HAP-1 (cell line): ENCODE results near the gene GPI.
"Not testable (repeated sequence)": the region's sequence is repeated elsewhere in the genome, so short reads cannot be mapped to it uniquely, and the experiment has no call there.

Experiments used
- DNase-seq, 2 experiments: peaks; one replicate each; pipeline ENCODE4 v3.0.0-alpha.2; 2016 to 2020; ENCODE audit warnings: low spot score in 2 of 2
- H3K27me3 ChIP-seq: fragments of 250-450 bp; sonication (Bioruptor Pico); 2 replicates; pipeline ENCODE4 v1.5.1; 2020; ENCODE audit warnings: low read depth, mild to moderate bottlenecking, moderate library complexity
- H3K36me3 ChIP-seq: fragments of 250-450 bp; sonication (Bioruptor Pico); replicated peaks from 2 replicates; pipeline ENCODE4 v1.5.1; 2020; ENCODE audit warnings: mild to moderate bottlenecking
- H3K4me1 ChIP-seq: fragments of 250-450 bp; sonication (Bioruptor Pico); 2 replicates; pipeline ENCODE4 v1.5.1; 2020; ENCODE audit warnings: mild to moderate bottlenecking
- H3K4me3 ChIP-seq: fragments of 250-450 bp; sonication (Bioruptor Pico); 2 replicates; pipeline ENCODE4 v1.5.1; 2020; ENCODE audit warnings: mild to moderate bottlenecking, moderate library complexity
- H3K9me3 ChIP-seq: fragments of 250-450 bp; sonication (Bioruptor Pico); 2 replicates; pipeline ENCODE4 v1.5.1; 2020; ENCODE audit warnings: mild to moderate bottlenecking, moderate library complexity
- in situ Hi-C: fragments of 300-500 bp; cut with MboI; formaldehyde crosslinking; loops from 3 replicates; pipeline ENCODE4 v1.14.3; 2020; ENCODE audit warnings: low sequenced_read_pairs, inconsistent platforms, mixed read lengths

The GPI gene

DNA sequence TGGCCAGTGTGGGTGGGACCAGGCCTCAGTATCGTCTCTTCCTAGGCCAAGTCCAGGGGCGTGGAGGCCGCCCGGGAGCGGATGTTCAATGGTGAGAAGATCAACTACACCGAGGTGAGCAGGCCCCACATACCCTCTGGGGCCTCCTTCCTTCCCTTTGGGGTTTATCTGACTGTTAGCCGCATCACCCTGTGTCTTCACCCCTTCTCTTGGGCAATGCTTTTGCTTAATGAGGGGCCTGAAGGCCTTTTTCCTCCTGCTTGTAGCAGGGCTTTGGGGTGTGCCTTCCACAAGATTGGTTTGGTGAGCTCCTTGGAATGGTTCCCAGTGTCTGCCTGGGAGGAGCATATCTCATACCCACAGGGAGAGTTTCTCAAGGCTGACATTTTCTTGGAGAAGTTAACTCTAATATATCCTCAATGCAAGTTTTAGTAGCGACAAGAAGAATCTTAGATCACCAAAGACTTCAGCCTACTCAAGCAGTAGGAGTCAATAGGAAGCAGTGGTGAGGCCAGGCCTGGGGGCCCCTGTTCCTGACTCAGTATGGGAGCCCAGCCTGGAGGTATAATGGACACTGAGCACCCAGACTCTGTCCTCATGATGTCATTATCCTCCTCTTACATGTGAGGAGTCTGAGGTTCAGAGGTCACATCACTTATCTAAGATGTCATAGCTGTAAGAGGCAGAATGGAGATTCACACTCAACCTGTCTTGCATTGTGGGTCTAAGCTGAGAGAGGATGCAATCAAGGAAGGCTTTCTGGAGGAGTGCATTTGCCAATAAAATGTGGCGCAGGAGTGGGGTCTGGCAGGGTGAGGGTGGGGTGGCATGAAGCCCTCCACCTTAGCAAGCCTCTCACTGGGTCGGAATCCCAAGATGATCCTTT, 2.0 kb downstream of the GPI start:
- peaks cover 51% of the 10 kb centered on the region for H3K36me3 ChIP-seq
- H3K27me3 ChIP-seq = no peaks in the 10 kb centered on the region
- H3K4me1 ChIP-seq = peaks cover 11% of the 10 kb centered on the region
- in situ Hi-C loops = no loop called here
- no peaks in the 10 kb centered on the region for H3K9me3 ChIP-seq
- peak overlapping the region; percentile 78; the same call in 1 of the 2 replicates for H3K4me3 ChIP-seq
- DNase-seq = no peak

DNA sequence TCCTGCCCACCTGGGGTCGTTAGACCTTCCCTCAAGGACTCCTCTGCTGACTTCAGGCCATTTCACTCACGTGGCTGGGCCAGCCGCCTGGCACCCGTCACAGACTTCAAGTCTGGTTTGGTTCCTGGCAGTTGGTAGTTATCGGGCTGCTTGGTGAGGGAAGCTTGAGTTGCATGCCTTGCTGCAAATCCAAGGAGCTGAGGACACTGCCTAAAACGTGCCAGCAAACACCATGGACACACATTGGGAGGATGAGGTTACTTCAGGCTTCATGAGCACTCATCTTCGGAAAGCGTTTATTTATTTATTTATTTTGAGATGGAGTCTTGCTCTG, 2.6 kb downstream of the GPI start:
- in situ Hi-C loops = no loop called here
- Histone ChIP-seq H3K9me3 (no peaks in the 10 kb centered on the region), H3K4me1 (peaks cover 11% of the 10 kb centered on the region), H3K36me3 (peaks cover 57% of the 10 kb centered on the region), H3K4me3 (no peak overlapping the region), H3K27me3 (no peaks in the 10 kb centered on the region)
- no peak for DNase-seq

DNA sequence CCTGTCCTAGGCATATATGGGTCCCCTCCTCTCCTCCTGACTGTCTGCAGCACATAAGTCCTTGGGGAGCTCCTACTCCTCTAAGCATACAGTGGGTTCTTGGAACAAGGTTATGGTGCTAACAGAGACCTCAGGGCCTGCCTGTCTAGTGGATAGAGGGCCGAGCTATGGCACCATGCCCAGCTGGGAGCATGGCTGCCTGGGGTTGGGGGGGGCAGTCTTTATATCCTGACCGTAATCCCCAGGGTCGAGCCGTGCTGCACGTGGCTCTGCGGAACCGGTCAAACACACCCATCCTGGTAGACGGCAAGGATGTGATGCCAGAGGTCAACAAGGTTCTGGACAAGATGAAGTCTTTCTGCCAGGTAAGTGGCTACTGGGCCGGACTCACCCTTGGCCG, 3.3 kb downstream of the GPI start:
- DNase-seq = no peak
- in situ Hi-C loops = no loop called here
- Histone ChIP-seq H3K4me3 (no peak overlapping the region), H3K36me3 (peaks cover 58% of the 10 kb centered on the region), H3K9me3 (no peaks in the 10 kb centered on the region), H3K4me1 (peaks cover 11% of the 10 kb centered on the region), H3K27me3 (no peaks in the 10 kb centered on the region)

DNA sequence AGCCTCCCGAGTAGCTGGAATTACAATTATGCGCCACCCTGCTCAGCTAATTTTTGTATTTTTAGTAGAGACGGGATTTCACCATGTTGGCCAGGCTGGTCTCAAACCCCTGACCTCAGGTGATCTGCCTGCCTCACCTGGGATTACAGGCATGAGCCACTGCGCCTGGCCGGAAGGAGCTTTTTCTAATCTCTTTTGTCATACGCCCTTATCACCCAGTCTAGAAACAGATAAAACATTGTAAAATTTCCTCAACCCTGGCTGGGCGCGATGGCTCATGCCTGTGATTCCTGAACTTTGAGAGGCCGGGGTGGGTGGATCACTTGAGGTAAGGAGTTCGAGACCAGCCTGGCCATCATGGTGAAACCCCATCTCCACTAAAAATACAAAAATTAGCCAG, 4.2 kb downstream of the GPI start:
- in situ Hi-C loops, DNase-seq: not testable (repeated sequence)
- peaks cover 64% of the 10 kb centered on the region for H3K36me3 ChIP-seq

DNA sequence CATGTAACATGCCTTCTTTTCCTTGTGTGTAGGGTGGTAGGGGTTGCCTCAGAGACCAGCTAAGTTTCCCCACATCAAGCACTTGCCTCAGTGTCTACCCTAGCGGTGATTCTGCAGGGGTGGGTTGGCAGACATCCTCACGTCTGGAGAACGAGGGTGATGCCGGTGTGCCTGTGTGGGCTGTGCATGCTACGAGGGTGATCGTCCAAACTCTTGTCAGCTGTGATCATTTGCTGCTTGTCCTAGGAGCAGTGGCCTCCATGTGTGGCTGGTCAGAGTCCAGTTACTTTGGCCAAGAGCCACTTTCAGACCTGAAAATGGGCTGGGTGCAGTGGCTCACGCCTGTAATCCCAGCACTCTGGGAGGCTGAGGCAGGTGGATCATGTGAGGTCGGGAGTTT, 5.1 kb downstream of the GPI start:
- H3K9me3 ChIP-seq = no peaks in the 10 kb centered on the region
- in situ Hi-C loops = no loop called here
- H3K4me3 ChIP-seq = no peak overlapping the region
- H3K36me3 ChIP-seq = peaks cover 73% of the 10 kb centered on the region
- DNase-seq = no peak
- H3K4me1 ChIP-seq = peaks cover 7% of the 10 kb centered on the region
- no peaks in the 10 kb centered on the region for H3K27me3 ChIP-seq

More for the DNA sequence above, 4.2 kb downstream of the GPI start:
- H3K27me3 ChIP-seq, H3K4me3 ChIP-seq, H3K9me3 ChIP-seq: not testable (repeated sequence)
- H3K4me1 ChIP-seq = peaks cover 11% of the 10 kb centered on the region

DNA sequence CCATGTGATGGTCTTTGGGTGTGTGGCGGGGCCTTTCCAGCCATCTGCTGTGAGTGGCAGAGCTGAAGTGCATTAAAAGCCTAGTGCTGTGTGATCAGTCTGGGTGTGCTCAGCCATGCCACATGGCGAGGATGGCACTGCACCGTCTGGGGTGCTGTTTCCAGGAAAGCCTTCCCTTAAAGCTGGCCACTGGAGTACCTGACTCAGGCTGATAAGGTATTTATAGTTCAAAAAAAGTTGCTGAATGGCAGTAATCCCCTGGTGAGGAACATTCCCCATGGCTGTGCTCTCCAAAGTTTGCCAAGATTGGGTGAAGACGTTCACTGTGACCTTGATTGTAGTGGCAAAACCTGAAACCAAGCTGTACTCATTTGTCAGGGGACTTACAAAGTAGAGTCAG, 6.0 kb downstream of the GPI start:
- Histone ChIP-seq H3K9me3 (no peaks in the 10 kb centered on the region), H3K4me1 (peaks cover 7% of the 10 kb centered on the region), H3K27me3 (no peaks in the 10 kb centered on the region), H3K36me3 (peaks cover 81% of the 10 kb centered on the region), H3K4me3 (no peak overlapping the region)
- in situ Hi-C loops = no loop called here
- DNase-seq = no peak

DNA sequence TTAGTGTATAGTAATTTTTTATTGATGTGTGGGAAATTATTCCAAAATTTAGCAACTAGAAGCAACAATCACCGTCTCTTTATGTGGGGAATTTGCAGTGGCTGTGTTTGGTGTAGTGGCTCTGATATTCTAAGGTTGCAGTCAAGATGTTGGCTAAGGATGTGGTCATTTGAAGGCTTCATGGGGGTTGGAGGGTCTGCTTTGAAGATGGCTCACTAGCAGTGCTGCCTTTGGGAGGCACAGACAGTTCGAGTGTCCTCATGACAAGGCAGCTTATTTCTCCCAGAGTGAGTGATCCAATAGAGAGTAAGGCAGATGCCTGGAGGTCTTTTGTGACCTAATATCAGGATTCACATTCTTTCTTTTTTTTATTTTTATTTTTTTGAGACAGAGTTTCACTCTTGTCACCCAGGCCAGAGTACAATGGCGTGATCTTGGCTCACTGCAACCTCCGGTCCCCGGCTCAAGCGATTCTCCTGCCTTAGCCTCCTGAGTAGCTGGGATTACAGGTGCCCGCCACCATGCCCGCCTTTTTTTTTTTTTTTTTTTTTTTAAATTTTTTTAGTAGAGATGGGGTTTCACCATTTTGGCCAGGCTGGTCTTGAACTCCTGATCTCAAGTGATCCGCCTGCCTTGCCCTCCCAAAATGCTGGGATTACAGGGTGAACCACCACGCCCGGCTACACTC, 8.7 kb downstream of the GPI start:
- no peak overlapping the region for H3K4me3 ChIP-seq
- H3K27me3 ChIP-seq = no peaks in the 10 kb centered on the region
- H3K9me3 ChIP-seq = no peaks in the 10 kb centered on the region
- peaks cover 79% of the 10 kb centered on the region for H3K36me3 ChIP-seq
- in situ Hi-C loops = no loop called here
- DNase-seq = no peak
- no peaks in the 10 kb centered on the region for H3K4me1 ChIP-seq

DNA sequence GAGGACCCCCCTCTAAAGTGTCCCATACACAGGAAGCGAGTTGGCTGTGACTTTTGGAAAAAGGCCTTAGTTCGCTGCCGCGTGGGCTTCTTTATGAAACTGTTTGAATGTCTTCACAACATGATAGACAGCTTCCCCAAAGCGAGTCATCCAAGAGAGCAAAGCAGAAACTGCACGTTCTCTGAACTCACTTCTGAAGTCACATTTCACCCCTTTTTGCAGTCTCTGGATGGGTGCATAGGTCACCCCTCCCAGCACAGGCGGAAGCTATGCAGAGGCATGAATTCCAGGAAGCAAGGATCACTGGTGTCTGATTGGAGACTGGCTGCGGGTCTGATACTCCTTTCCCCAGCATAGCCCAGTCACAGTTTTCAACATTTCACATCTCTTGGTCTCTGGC, 10.6 kb downstream of the GPI start:
- no peaks in the 10 kb centered on the region for H3K4me1 ChIP-seq
- in situ Hi-C loops = no loop called here
- no peak for DNase-seq
- no peak overlapping the region for H3K4me3 ChIP-seq
- no peaks in the 10 kb centered on the region for H3K27me3 ChIP-seq
- no peaks in the 10 kb centered on the region for H3K9me3 ChIP-seq
- peaks cover 79% of the 10 kb centered on the region for H3K36me3 ChIP-seq

DNA sequence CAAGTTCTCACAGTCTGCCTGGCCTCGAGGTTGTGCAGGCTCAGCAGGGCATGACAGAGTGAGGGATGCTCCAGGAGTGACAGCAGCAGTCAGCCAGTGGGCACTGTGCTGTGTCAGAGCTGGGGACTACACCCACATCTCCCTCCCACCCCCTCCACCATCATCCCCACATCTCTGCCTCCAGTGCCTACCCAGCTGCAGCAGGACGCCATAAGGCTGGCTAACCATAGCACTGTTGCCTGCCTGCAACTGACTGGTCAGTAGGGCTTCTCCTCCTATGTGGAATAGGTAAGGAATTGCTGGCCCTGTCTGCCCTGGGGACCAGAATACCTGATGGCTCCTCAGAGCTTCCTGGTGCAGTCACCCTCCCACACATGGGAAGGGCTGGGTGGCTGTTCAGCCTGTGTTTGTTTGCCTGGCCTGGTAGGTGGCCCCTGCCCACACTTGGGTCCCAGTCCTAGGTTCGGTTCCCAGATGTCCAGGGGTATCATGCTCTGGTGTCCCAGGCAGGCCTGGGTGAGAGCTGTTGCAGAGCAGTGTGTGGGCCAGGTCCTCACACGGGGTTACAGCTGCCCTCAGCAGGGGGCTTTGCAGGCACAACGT, 15.7 kb downstream of the GPI start:
- H3K4me3 ChIP-seq = no peak overlapping the region
- no peaks in the 10 kb centered on the region for H3K27me3 ChIP-seq
- H3K9me3 ChIP-seq = no peaks in the 10 kb centered on the region
- H3K36me3 ChIP-seq = peaks cover 88% of the 10 kb centered on the region
- in situ Hi-C loops = no loop called here
- no peaks in the 10 kb centered on the region for H3K4me1 ChIP-seq
- DNase-seq = no peak

DNA sequence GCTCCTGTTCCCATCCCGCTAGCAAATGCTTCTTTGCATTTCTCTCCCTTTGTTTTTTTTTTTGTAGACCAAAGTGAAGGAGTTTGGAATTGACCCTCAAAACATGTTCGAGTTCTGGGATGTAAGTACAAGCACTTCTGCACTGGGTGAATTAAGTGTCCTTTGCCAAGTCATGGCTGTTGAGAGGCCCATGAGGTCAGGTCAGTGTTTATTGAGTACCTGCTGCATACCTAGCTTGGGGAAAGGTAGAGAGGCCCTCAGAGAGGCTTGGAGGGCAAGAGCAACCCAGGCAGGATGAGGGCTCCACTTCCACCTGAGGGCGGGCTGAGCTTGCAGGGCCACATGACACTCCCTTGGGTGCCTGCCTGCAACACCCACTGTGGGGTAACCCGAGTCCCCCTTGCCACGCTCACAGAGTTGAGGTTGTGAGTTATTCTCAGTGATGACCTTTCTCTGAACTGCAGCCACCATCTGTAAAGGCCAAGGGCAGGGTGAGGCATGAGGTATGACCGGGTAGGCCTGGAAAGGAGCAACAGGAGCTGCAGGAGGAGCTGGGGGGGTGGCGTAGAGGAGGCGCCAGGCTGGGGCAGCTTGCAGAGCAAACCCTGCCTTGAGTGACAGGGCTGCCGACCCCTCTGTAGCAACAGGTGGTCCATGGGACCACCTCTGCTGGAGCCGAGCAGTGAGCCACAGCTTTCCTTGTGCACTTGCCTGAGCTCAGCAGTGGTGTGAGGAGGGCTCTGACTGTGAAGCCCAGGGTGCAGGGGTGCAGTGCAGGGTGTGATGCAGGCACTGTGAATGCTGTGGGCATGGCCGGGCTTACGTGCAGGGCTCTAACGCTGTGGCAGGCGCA, 16.6 kb downstream of the GPI start:
- Histone ChIP-seq H3K4me3 (no peak overlapping the region), H3K9me3 (no peaks in the 10 kb centered on the region), H3K27me3 (no peaks in the 10 kb centered on the region), H3K36me3 (peaks cover 86% of the 10 kb centered on the region), H3K4me1 (no peaks in the 10 kb centered on the region)
- no peak for DNase-seq
- in situ Hi-C loops = no loop called here

DNA sequence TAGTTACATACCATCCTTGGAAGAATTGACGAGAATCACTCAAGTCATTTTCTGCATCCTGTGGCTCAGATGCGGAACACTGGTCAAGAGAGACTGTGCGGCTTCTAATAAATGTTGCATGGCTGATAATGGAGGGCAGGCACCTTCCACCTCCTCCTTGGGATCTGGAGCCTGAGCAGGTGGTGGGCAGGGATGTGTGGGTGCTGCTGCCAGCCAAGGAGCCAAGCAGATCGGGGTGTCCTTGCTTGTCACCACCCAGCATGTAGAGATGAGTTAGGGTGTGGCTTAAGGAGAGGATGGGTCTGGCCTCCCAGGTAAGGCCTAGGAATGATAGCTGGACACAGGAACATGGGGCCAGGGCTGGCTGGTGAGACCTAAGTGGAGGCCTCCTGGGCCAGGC, 17.5 kb downstream of the GPI start:
- Histone ChIP-seq H3K4me1 (no peaks in the 10 kb centered on the region), H3K9me3 (no peaks in the 10 kb centered on the region), H3K27me3 (no peaks in the 10 kb centered on the region), H3K4me3 (no peak overlapping the region), H3K36me3 (peaks cover 91% of the 10 kb centered on the region)
- in situ Hi-C loops = no loop called here
- no peak for DNase-seq

DNA sequence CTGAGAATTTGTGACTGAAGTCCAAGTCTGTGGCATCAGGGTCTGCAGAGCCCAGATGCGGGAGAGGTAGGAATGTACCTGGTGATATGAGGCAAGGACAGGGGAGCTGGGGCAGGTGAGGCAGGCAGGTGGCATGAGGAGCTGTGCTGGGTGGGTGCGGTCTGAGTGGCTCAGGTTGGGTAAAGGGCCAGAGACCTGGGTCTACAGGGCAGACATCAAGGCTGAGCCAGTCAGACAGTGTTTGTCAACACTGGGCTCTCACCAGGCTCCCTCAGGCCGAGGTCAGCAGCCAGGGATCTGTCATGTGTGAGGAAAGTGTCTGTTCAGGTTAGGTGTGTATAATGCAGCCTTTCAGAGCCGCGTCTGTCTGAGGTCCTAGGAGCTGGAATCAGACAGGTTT, 18.6 kb downstream of the GPI start:
- no peaks in the 10 kb centered on the region for H3K27me3 ChIP-seq
- no peak overlapping the region for H3K4me3 ChIP-seq
- H3K9me3 ChIP-seq = no peaks in the 10 kb centered on the region
- no peak for DNase-seq
- no peaks in the 10 kb centered on the region for H3K4me1 ChIP-seq
- in situ Hi-C loops = no loop called here
- H3K36me3 ChIP-seq = peaks cover 91% of the 10 kb centered on the region

DNA sequence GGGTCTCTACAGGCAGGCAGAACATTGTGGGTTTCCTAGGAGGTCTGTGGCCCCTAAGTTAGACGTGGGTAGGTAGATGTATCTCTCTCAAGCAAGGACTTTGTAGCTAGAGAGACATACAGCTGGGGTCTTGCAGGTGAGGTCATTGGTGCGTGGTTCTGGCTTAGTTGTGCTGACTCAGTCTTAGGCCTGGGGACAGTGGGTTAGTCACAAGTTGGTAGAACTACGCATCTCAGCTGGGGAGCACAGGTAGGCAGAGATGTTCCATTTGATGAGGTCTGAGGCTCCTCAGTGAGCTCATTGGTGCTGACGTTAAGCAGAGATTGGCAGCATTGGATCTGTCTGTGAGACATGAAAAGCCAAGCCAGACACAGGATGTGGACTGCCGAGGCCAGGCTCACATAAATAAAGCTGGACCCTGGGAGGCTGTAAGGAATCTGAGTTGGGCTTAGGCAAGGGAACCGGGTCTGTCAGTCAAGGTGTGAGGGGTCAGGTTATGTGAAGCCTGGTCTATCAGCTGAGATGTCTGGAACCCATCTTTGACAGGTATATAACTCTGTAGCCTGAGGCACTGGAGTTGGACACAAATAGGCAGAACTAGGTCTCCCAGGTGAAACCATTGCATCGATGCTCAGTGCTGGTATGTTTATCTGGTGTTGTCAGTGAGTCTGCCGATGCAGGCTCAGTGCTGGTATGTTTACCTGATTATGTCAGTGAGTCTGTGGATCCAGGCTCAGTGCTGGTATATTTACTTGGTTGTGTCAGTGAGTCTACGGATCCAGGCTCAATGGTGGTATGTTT, 21.8 kb downstream of the GPI start:
- peaks cover 89% of the 10 kb centered on the region for H3K36me3 ChIP-seq
- H3K9me3 ChIP-seq = no peaks in the 10 kb centered on the region
- no peaks in the 10 kb centered on the region for H3K4me1 ChIP-seq
- no peak for DNase-seq
- in situ Hi-C loops = no loop called here
- no peak overlapping the region for H3K4me3 ChIP-seq
- no peaks in the 10 kb centered on the region for H3K27me3 ChIP-seq
